GM13977 (cell line): ENCODE results near the gene NFIB.

Source experiments
- DNase-seq: peaks from one replicate; pipeline ENCODE4 v3.0.0; 2012; ENCODE audit warnings: low spot score
- CTCF ChIP-seq: IDR thresholded peaks from 2 replicates; pipeline ENCODE4 v1.5.1; 2012; ENCODE audit warnings: mild to moderate bottlenecking, control low read depth; ENCODE audit not compliant: insufficient read depth; ENCODE audit errors: extremely low read depth, missing control alignments
- in situ Hi-C: fragments of 300-500 bp; cut with MboI; formaldehyde crosslinking; loops from one replicate; pipeline ENCODE4 v1.12.0; 2022; ENCODE audit warnings: low sequenced_read_pairs, low pct_unique_long_range_greater_than_20kb, mixed read lengths, inconsistent platforms; ENCODE audit not compliant: unreplicated experiment

NFIB gene

GRCh38 chr9:14349146-14349446 lies 35.2 kb upstream of the NFIB start:
- in situ Hi-C loops, result no loop called here
- no peak for DNase-seq
- TF ChIP-seq CTCF, result no peak

GRCh38 chr9:14348373-14349145 lies 34.6 kb upstream of the NFIB start:
- no peak for DNase-seq
- in situ Hi-C loops, result no loop called here
- TF ChIP-seq CTCF, result no peak

GRCh38 chr9:14348123-14348372 lies 34.1 kb upstream of the NFIB start:
- no peak for TF ChIP-seq CTCF
- DNase-seq, result no peak
- in situ Hi-C loops, result no loop called here

- no peak for DNase-seq
- TF ChIP-seq CTCF, result no peak
- in situ Hi-C loops, result no loop called here
Observed at GRCh38 chr9:14347406-14348122, 33.6 kb upstream of the NFIB start.

- in situ Hi-C loops, result no loop called here
- no peak for TF ChIP-seq CTCF
- DNase-seq, result no peak
Observed at GRCh38 chr9:14346811-14347405, 33.0 kb upstream of the NFIB start.

- no peak for TF ChIP-seq CTCF
- no peak for DNase-seq
- in situ Hi-C loops, result no loop called here
Observed at GRCh38 chr9:14346231-14346791, 32.4 kb upstream of the NFIB start.
